HepG2 (cell line): Measurements from ENCODE around the gene BATF. TPM values are rescaled to one million over a fixed set of nuclear protein-coding genes. Genes with fewer than 3 reads are reported as not detected.

Source experiments
- CAMTA2 ChIP-seq: sonication (generic); formaldehyde crosslinking; IDR thresholded peaks from 2 replicates; pipeline ENCODE4 v1.4.0; 2020; ENCODE audit warnings: mild to moderate bottlenecking, missing genetic modification reagents, borderline replicate concordance
- FOXC1 ChIP-seq: sonication (generic); formaldehyde crosslinking; IDR thresholded peaks from 2 replicates; pipeline ENCODE4 v1.8.0; 2022; ENCODE audit warnings: mild to moderate bottlenecking, missing genetic modification reagents, borderline replicate concordance
- GATAD2A ChIP-seq: IDR thresholded peaks from 2 replicates; pipeline ENCODE4 v1.6.1; 2016
- GTF2F1 ChIP-seq: fragments of 150-350 bp; IDR thresholded peaks from 2 replicates; pipeline ENCODE4 v1.6.1; 2014; ENCODE audit warnings: low read length
- MAFK ChIP-seq, 2 experiments: IDR thresholded peaks in 1 of 2; conservative IDR thresholded peaks in 1 of 2; 2 replicates each; pipeline ENCODE4 v1.6.1; 2011; ENCODE audit warnings: improper control_type of control experiment in 2 of 2, low read length in 2 of 2
- MAZ ChIP-seq, 2 experiments: sonication (generic) in 1 of 2; formaldehyde crosslinking in 1 of 2; IDR thresholded peaks; 2 replicates each; pipeline versions ENCODE4 v1.5.0 to v1.6.1; 2012 to 2020; ENCODE audit warnings: low read depth in 2 of 2, mild to moderate bottlenecking in 2 of 2, borderline replicate concordance in 1 of 2, improper control_type of control experiment in 1 of 2, low read length in 1 of 2, missing genetic modification reagents in 1 of 2, moderate library complexity in 1 of 2
- MTA1 ChIP-seq: sonication (generic); formaldehyde crosslinking; IDR thresholded peaks from 2 replicates; pipeline ENCODE4 v1.4.0; 2020; ENCODE audit warnings: missing genetic modification reagents, mild to moderate bottlenecking, borderline replicate concordance
- NFE2 ChIP-seq: sonication (generic); formaldehyde crosslinking; IDR thresholded peaks from 2 replicates; pipeline ENCODE4 v1.4.0; 2020; ENCODE audit warnings: missing genetic modification reagents
- NR1H2 ChIP-seq: sonication (generic); formaldehyde crosslinking; IDR thresholded peaks from 2 replicates; pipeline ENCODE4 v1.8.1; 2022; ENCODE audit warnings: low read depth, missing genetic modification reagents, borderline replicate concordance
- PHF8 ChIP-seq: sonication (generic); formaldehyde crosslinking; IDR thresholded peaks from 2 replicates; pipeline ENCODE4 v1.5.0; 2020; ENCODE audit warnings: missing genetic modification reagents
- SSRP1 ChIP-seq: IDR thresholded peaks from 2 replicates; pipeline ENCODE4 v1.6.1; 2016; ENCODE audit warnings: control low read depth
- STAT5B ChIP-seq: sonication (generic); formaldehyde crosslinking; IDR thresholded peaks from 2 replicates; pipeline ENCODE4 v1.4.0; 2020; ENCODE audit warnings: missing genetic modification reagents
- ZFP36 ChIP-seq: fragments of 150-350 bp; IDR thresholded peaks from 2 replicates; pipeline ENCODE4 v1.6.1; 2018; ENCODE audit warnings: borderline replicate concordance, low read length, low read depth; ENCODE audit not compliant: partially characterized antibody
- ZNF343 ChIP-seq: sonication (generic); formaldehyde crosslinking; IDR thresholded peaks from 2 replicates; pipeline ENCODE4 v1.4.0; 2020; ENCODE audit warnings: mild to moderate bottlenecking, missing genetic modification reagents
- polyA plus RNA-seq, 8 experiments: library from polyadenylated mRNA; depleted of rRNA in 3 of 8; stranded (reverse) in 7 of 8; unstranded in 1 of 8; fragments of >200 nt; fragmentation: Illumina TruSeq in 4 of 8; extraction: Trizol in 4 of 8; gene quantifications; 2 replicates each; pipeline versions ENCODE4 v1.2.1 to v1.2.3, GENCODE V29; 2011 to 2016; ENCODE audit warnings: low read depth in 4 of 8, missing spikeins in 1 of 8, mixed read lengths in 1 of 8; ENCODE audit not compliant: insufficient read depth in 1 of 8
- total RNA-seq, 5 experiments: library from RNA; depleted of rRNA; stranded (reverse); fragments of >200 nt; fragmentation: Illumina TruSeq; extraction: Trizol; gene quantifications; 2 replicates each; pipeline ENCODE4 v1.2.3, GENCODE V29; 2016; ENCODE audit warnings: low read depth in 1 of 5
- TF ChIP-seq, protein P1 (sequence below): sonication (generic); formaldehyde crosslinking; IDR thresholded peaks from 2 replicates; pipeline ENCODE4 v1.8.0; 2022; ENCODE audit warnings: mild to moderate bottlenecking, missing genetic modification reagents, moderate library complexity
- TF ChIP-seq, protein P2 (sequence below): sonication (generic); formaldehyde crosslinking; IDR thresholded peaks from 2 replicates; pipeline ENCODE4 v1.8.1; 2023; ENCODE audit warnings: mild to moderate bottlenecking, missing genetic modification reagents
- TF ChIP-seq, protein P3 (sequence below): sonication (generic); formaldehyde crosslinking; IDR thresholded peaks from 2 replicates; pipeline ENCODE4 v1.5.0; 2020; ENCODE audit warnings: missing genetic modification reagents, mild to moderate bottlenecking, borderline replicate concordance
- TF ChIP-seq, protein P4 (sequence below): sonication (generic); formaldehyde crosslinking; IDR thresholded peaks from 2 replicates; pipeline ENCODE4 v1.4.0; 2020; ENCODE audit warnings: mild to moderate bottlenecking, missing genetic modification reagents, borderline replicate concordance
- TF ChIP-seq, protein P5 (sequence below): sonication (generic); formaldehyde crosslinking; IDR thresholded peaks from 2 replicates; pipeline ENCODE4 v1.8.0; 2023; ENCODE audit warnings: mild to moderate bottlenecking, missing genetic modification reagents
- TF ChIP-seq, protein P6 (sequence below): IDR thresholded peaks from 2 replicates; pipeline ENCODE4 v1.6.1; 2012; ENCODE audit warnings: inconsistent platforms
- TF ChIP-seq, protein P7 (sequence below): sonication (generic); formaldehyde crosslinking; IDR thresholded peaks from 2 replicates; pipeline ENCODE4 v1.4.0; 2020; ENCODE audit warnings: mild to moderate bottlenecking, missing genetic modification reagents

The BATF gene
- total and polyA plus RNA-seq, 2 of the 13 experiments (the other 11 are each of a cell fraction or from before 2014, with no cell fraction given), result 0.22 to 0.37 TPM

DNA sequence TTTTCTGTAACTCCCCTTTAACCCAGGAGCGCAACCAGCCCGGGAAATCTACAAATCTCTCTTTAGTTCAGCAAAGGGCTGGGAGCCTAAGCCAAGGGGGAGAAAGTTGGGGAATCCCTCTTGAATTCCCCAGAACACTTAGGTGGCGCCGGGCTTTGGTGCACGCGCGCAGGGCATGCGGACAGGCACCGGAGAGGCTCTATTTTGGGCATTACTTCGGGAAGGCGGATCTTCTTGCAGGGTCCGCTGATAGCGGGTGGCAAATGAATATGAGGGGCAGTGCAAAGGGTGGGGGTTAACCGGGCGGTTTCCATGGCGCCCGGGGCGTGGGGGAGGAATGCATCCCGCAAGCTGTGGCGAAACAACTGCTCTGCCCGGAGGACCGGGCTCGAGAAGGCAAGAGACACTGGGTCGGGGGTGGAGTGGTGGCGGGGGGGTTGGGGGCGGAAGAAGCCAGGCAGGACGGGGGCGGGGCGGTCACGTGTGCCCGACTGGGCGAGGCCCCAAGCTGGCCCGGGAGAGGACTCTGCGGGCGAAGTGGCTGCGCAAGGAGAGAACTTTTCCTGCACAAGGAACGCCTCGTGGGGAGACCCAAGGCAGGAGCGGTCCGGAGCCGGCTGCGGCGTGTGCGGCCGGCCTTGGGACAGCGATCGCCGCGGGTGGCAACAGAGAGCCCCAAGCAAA is 56.0 kb downstream of the BATF start, which contains the start of gene FLVCR2 (continued):
- TF ChIP-seq, protein P1, sequence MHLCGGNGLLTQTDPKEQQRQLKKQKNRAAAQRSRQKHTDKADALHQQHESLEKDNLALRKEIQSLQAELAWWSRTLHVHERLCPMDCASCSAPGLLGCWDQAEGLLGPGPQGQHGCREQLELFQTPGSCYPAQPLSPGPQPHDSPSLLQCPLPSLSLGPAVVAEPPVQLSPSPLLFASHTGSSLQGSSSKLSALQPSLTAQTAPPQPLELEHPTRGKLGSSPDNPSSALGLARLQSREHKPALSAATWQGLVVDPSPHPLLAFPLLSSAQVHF, result no peak
- TF ChIP-seq ZFP36, result no peak
- TF ChIP-seq, protein P2, sequence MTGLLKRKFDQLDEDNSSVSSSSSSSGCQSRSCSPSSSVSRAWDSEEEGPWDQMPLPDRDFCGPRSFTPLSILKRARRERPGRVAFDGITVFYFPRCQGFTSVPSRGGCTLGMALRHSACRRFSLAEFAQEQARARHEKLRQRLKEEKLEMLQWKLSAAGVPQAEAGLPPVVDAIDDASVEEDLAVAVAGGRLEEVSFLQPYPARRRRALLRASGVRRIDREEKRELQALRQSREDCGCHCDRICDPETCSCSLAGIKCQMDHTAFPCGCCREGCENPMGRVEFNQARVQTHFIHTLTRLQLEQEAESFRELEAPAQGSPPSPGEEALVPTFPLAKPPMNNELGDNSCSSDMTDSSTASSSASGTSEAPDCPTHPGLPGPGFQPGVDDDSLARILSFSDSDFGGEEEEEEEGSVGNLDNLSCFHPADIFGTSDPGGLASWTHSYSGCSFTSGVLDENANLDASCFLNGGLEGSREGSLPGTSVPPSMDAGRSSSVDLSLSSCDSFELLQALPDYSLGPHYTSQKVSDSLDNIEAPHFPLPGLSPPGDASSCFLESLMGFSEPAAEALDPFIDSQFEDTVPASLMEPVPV, result no peak
- no peak for TF ChIP-seq CAMTA2 (CRISPR knock-in tag)
- TF ChIP-seq GTF2F1, result no peak
- no peak for TF ChIP-seq MAZ (IDR thresholded peaks at IDR 0.05; ENCODE audit: borderline replicate concordance, low read depth, low read length)
- TF ChIP-seq MAZ (CRISPR knock-in tag; IDR thresholded peaks at IDR 0.05; ENCODE audit: low read depth), result peak; percentile 2; the same call in 1 of the 2 replicates
- TF ChIP-seq ZNF343, result no peak
- TF ChIP-seq PHF8 (CRISPR knock-in tag), result peak; percentile 53; the same call in 1 of the 2 replicates
- no peak for TF ChIP-seq MAFK (conservative IDR thresholded peaks at IDR 0.05 in 1 of 2, IDR thresholded peaks at IDR 0.05 in 1 of 2; ENCODE audit: low read length in 2 of 2)
- TF ChIP-seq, protein P3, sequence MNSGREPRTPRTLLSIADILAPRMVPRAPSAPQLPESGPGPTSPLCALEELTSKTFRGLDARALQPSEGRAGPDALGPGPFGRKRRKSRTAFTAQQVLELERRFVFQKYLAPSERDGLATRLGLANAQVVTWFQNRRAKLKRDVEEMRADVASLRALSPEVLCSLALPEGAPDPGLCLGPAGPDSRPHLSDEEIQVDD, result peak; percentile 12; the same call in 1 of the 2 replicates
- TF ChIP-seq, protein P4, sequence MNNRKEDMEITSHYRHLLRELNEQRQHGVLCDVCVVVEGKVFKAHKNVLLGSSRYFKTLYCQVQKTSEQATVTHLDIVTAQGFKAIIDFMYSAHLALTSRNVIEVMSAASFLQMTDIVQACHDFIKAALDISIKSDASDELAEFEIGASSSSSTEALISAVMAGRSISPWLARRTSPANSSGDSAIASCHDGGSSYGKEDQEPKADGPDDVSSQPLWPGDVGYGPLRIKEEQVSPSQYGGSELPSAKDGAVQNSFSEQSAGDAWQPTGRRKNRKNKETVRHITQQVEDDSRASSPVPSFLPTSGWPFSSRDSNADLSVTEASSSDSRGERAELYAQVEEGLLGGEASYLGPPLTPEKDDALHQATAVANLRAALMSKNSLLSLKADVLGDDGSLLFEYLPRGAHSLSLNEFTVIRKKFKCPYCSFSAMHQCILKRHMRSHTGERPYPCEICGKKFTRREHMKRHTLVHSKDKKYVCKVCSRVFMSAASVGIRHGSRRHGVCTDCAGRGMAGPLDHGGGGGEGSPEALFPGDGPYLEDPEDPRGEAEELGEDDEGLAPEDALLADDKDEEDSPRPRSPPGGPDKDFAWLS (CRISPR knock-in tag), result no peak
- no peak for TF ChIP-seq NFE2 (CRISPR knock-in tag)
- TF ChIP-seq GATAD2A (CRISPR knock-in tag), result 0 out of 2 replicates have a peak, but pooled peaks have one; percentile 18
- TF ChIP-seq MTA1 (CRISPR knock-in tag), result 0 out of 2 replicates have a peak, but pooled peaks have one; percentile 36
- TF ChIP-seq, protein P5, sequence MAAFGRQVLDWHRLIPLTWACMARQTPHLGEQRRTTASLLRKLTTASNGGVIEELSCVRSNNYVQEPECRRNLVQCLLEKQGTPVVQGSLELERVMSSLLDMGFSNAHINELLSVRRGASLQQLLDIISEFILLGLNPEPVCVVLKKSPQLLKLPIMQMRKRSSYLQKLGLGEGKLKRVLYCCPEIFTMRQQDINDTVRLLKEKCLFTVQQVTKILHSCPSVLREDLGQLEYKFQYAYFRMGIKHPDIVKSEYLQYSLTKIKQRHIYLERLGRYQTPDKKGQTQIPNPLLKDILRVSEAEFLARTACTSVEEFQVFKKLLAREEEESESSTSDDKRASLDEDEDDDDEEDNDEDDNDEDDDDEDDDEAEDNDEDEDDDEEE, result no peak
- no peak for TF ChIP-seq STAT5B
- TF ChIP-seq, protein P6, sequence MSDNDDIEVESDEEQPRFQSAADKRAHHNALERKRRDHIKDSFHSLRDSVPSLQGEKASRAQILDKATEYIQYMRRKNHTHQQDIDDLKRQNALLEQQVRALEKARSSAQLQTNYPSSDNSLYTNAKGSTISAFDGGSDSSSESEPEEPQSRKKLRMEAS, result 0 out of 2 replicates have a peak, but pooled peaks have one; percentile 45
- TF ChIP-seq FOXC1 (CRISPR knock-in tag), result no peak; the same call in 1 of the 2 replicates
- TF ChIP-seq, protein P7, sequence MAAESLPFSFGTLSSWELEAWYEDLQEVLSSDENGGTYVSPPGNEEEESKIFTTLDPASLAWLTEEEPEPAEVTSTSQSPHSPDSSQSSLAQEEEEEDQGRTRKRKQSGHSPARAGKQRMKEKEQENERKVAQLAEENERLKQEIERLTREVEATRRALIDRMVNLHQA (CRISPR knock-in tag), result no peak
- no peak for TF ChIP-seq NR1H2
- TF ChIP-seq SSRP1 (CRISPR knock-in tag), result no peak
